ENCODE measurements around the gene SRGN. TPM values are rescaled to one million over a fixed set of nuclear protein-coding genes. Genes with fewer than 3 reads are reported as not detected.

The SRGN gene
- total and polyA plus RNA-seq, 2 of the 8 experiments (the other 6 are each of a cell fraction or from before 2014, with no cell fraction given), result 0.06 TPM; not detected in 1

DNA sequence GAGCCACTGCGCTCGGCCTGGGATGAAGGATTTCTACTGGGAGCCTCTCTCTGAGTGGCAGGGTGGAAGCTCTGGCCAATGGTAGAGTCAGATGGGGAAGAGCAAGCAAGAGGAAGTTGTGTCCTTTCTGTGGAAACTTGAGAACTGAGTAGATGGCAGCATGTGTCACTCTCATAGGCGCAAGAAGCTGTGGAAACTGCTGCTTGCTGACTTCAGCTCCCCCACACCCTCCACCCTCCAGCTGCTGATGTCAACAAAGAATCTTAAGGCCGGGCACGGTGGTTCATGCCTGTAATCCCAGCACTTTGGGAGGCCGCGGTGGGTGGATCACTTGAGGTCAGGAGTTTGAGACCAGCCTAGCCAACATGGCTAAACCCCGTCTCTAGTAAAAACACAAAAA is 39.8 kb upstream of the SRGN start:
- H2AFZ ChIP-seq (ENCODE audit: low read length), result no peak overlapping the region; the same call in 1 of the 2 replicates
- no peak overlapping the region for H3K14ac ChIP-seq (ENCODE audit: insufficient read length)
- no peak overlapping the region for H3K56ac ChIP-seq (replicated peaks; ENCODE audit: insufficient read length, low read depth, low read length)
- H3K9me3 ChIP-seq (ENCODE audit: insufficient read depth in 2 of 2, low read depth in 1 of 2, low read length in 1 of 2), result no peaks in the 10 kb centered on the region
- H4K91ac ChIP-seq (replicated peaks; ENCODE audit: insufficient read length, low read length), result no peak overlapping the region
- no peak overlapping the region for H3K4me3 ChIP-seq (ENCODE audit: extremely low read depth in 1 of 4, insufficient read depth in 2 of 4, low read depth in 3 of 4, low read length in 4 of 4)
- no peak overlapping the region for H3K27ac ChIP-seq (ENCODE audit: low read depth, low read length)
- no peak overlapping the region for H3K18ac ChIP-seq (ENCODE audit: extremely low read depth, low read length)
- H3K4ac ChIP-seq (replicated peaks; ENCODE audit: insufficient read length, low read depth, low read length), result no peak overlapping the region
- DNase-seq (ENCODE audit: low read depth in 1 of 2, low spot score in 2 of 2), result no peak
- peaks cover 0 to 5% (median 2%) of the 10 kb centered on the region in 4 experiments; a peak in 3 of 7 replicates for H3K4me1 ChIP-seq (replicated peaks in 1 of 4; ENCODE audit: control insufficient read depth in 3 of 4, insufficient read depth in 4 of 4, low read length in 3 of 4)
- H2BK120ac ChIP-seq (replicated peaks; ENCODE audit: low read depth, low read length), result no peak overlapping the region
- H2BK5ac ChIP-seq (ENCODE audit: low read depth, low read length), result no peak overlapping the region
- no peaks in the 10 kb centered on the region for H4K20me1 ChIP-seq (replicated peaks in 1 of 2; ENCODE audit: control insufficient read depth in 1 of 2, insufficient read depth in 2 of 2, low read length in 2 of 2)
- POLR2A ChIA-PET (ENCODE audit: partially characterized antibody), result no interaction called here
- FAIRE-seq, result no peak
- no peak overlapping the region for H3K23ac ChIP-seq (ENCODE audit: insufficient read length)
- H4K5ac ChIP-seq (ENCODE audit: insufficient read length, low read depth, low read length), result no peak overlapping the region
- no peak overlapping the region for H2BK20ac ChIP-seq (ENCODE audit: low read length)
- H3K9ac ChIP-seq (replicated peaks in 1 of 4; ENCODE audit: extremely low read depth in 1 of 4, low read depth in 3 of 4, low read length in 3 of 4), result no peak overlapping the region
- no peak overlapping the region for H2BK15ac ChIP-seq (ENCODE audit: low read length)
- no peaks in the 10 kb centered on the region for H3K27me3 ChIP-seq (replicated peaks in 1 of 4; ENCODE audit: control insufficient read depth in 3 of 4, extremely low read depth in 1 of 4, insufficient read depth in 3 of 4, low read length in 3 of 4)
- H2BK12ac ChIP-seq (ENCODE audit: low read depth, low read length), result no peak overlapping the region
- 79% methylated on average over 8 of the region's 8 CpGs; no CpG with 5 or more reads in 1 of the 2 experiments for WGBS, 2 experiments (ENCODE audit: extremely low coverage in 1 of 2, insufficient coverage in 1 of 2, insufficient read length in 1 of 2, insufficient replicate concordance in 2 of 2, low coverage in 1 of 2, low lambda C conversion rate in 2 of 2, missing lambda C conversion rate in 1 of 2)
- H3K4me2 ChIP-seq (ENCODE audit: insufficient read depth in 1 of 2, low read depth in 2 of 2, low read length in 2 of 2), result no peak overlapping the region
- H4K8ac ChIP-seq (ENCODE audit: extremely low read depth, insufficient read depth, low read length), result no peak overlapping the region
- no peaks in the 10 kb centered on the region for H3K79me1 ChIP-seq (ENCODE audit: low read depth, low read length)
- no peaks in the 10 kb centered on the region; the same call in 1 of the 2 replicates for H3K23me2 ChIP-seq (ENCODE audit: low read depth, low read length)
- no peaks in the 10 kb centered on the region for H3K36me3 ChIP-seq (ENCODE audit: control insufficient read depth in 2 of 4, insufficient read depth in 4 of 4, low read length in 3 of 4)
- no peak overlapping the region for H2AK5ac ChIP-seq (ENCODE audit: low read depth, low read length)
- no peaks in the 10 kb centered on the region for H3K79me2 ChIP-seq (ENCODE audit: control insufficient read depth in 1 of 2, insufficient read depth in 2 of 2, low read length in 2 of 2)
- CTCF ChIA-PET (ENCODE audit: partially characterized antibody), result interaction anchor here (0.6 to 0.7 kb wide), 2 partner anchors 46 to 53 kb away, joined by 3 to 4 read pairs; no protein-coding TSS in a partner anchor
- TF ChIP-seq SIN3A (conservative IDR thresholded peaks at IDR 0.05 in 1 of 2, IDR thresholded peaks at IDR 0.05 in 1 of 2; ENCODE audit: low read depth in 1 of 2, low read length in 2 of 2) (no peak), TBP (IDR thresholded peaks at IDR 0.05; ENCODE audit: low read depth, low read length) (no peak), SRF (IDR thresholded peaks at IDR 0.05; ENCODE audit: low read depth, low read length) (no peak), NANOG (IDR thresholded peaks at IDR 0.05; ENCODE audit: insufficient read depth, low read depth, low read length, poor library complexity, severe bottlenecking) (no peak), SUZ12 (IDR thresholded peaks at IDR 0.05; ENCODE audit: low read length) (no peak)
